ENCODE data around the gene FBL.

GRCh38 chr19:39827216-39827615 is 19.0 kb downstream of the FBL start:
- TF ChIP-seq EZH2 (IDR thresholded peaks at IDR 0.05) (no peak), FOXP2 (optimal IDR thresholded peaks at IDR 0.05; ENCODE audit: control extremely low read depth, extremely low read length, insufficient read depth) (no peak), POLR2AphosphoS5 (IDR thresholded peaks at IDR 0.05; ENCODE audit: borderline replicate concordance, low read depth, low read length) (no peak)
